ENCODE measurements around the gene TUBGCP5. TPM values are rescaled to one million over a fixed set of nuclear protein-coding genes. Genes with fewer than 3 reads are reported as not detected.

Gene TUBGCP5
- total RNA-seq, 1 experiment from 2014 or later, result 18.8 TPM

DNA sequence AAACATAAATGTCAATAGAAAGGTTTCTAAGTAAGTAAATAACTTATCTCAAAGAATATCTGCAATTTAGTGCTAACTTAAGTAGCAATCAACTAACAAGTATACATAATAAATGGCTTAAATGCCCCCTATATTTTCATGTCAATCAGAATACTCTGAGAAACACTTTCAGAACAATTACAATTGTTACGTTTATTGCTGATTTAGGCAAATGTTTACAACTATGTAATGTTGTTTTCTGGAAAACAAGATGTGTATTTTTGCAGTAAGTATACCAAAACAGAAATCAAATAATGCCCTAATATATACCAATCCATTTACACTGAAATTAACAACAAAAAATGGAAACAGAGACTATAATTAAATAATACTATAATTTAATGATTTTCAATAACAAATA is 13.2 kb downstream of the TUBGCP5 start:
- POLR2A ChIA-PET, result no interaction called here
- Mint-ChIP-seq H3K9me3 (no peaks in the 10 kb centered on the region), H3K4me1 (no peaks in the 10 kb centered on the region), H3K27me3 (ENCODE audit: low read depth) (no peaks in the 10 kb centered on the region), H3K36me3 (peaks cover 51% of the 10 kb centered on the region), H3K4me3 (no peak overlapping the region), H3K27ac (no peak overlapping the region)
- TF ChIP-seq ZNF263 (CRISPR knock-in tag; IDR thresholded peaks at IDR 0.05; ENCODE audit: low read depth), result no peak
- TF ChIP-seq SMAD4 (CRISPR knock-in tag; IDR thresholded peaks at IDR 0.05), result no peak
- TF ChIP-seq ERG (CRISPR knock-in tag; IDR thresholded peaks at IDR 0.05), result no peak
- TF ChIP-seq ZNF423 (CRISPR knock-in tag; IDR thresholded peaks at IDR 0.05), result no peak
- no peak for TF ChIP-seq ZNF416 (CRISPR knock-in tag; IDR thresholded peaks at IDR 0.05)
- TF ChIP-seq JUN (CRISPR knock-in tag; IDR thresholded peaks at IDR 0.05), result no peak
- TF ChIP-seq SP1 (CRISPR knock-in tag; conservative IDR thresholded peaks at IDR 0.05), result no peak
- TF ChIP-seq, protein P1, sequence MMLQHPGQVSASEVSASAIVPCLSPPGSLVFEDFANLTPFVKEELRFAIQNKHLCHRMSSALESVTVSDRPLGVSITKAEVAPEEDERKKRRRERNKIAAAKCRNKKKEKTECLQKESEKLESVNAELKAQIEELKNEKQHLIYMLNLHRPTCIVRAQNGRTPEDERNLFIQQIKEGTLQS (CRISPR knock-in tag; conservative IDR thresholded peaks at IDR 0.05), result no peak
- no peak for TF ChIP-seq ZNF219 (CRISPR knock-in tag; IDR thresholded peaks at IDR 0.05; ENCODE audit: borderline replicate concordance)
- TF ChIP-seq TEAD1 (CRISPR knock-in tag; IDR thresholded peaks at IDR 0.05), result no peak
- TF ChIP-seq ZNF232 (CRISPR knock-in tag; IDR thresholded peaks at IDR 0.05), result no peak
- ATAC-seq, result no peak
- DNase-seq (ENCODE audit: low spot score), result no peak
- CTCF ChIA-PET, result no interaction called here

- POLR2A ChIA-PET, result no interaction called here
- H3K27ac Mint-ChIP-seq, result no peak overlapping the region
- no peaks in the 10 kb centered on the region for H3K4me1 Mint-ChIP-seq
- H3K9me3 Mint-ChIP-seq, result no peaks in the 10 kb centered on the region
- DNase-seq (ENCODE audit: low spot score), result no peak
- ATAC-seq, result no peak
- H3K27me3 Mint-ChIP-seq (ENCODE audit: low read depth), result no peaks in the 10 kb centered on the region
- CTCF ChIA-PET, result interaction anchor here (2.0 kb wide), 1 partner anchor 14 kb away, joined by 6 read pairs; no protein-coding TSS in a partner anchor
- TF ChIP-seq PRDM15 (CRISPR knock-in tag; IDR thresholded peaks at IDR 0.05) (no peak), STAT6 (CRISPR knock-in tag; conservative IDR thresholded peaks at IDR 0.05; ENCODE audit: low read depth) (no peak), KAT7 (CRISPR knock-in tag; IDR thresholded peaks at IDR 0.05; ENCODE audit: borderline replicate concordance) (no peak), GTF2I (CRISPR knock-in tag; conservative IDR thresholded peaks at IDR 0.05) (no peak), MXD4 (CRISPR knock-in tag; IDR thresholded peaks at IDR 0.05; ENCODE audit: borderline replicate concordance) (no peak), FOXP4 (CRISPR knock-in tag; IDR thresholded peaks at IDR 0.05) (no peak), HMGA2 (CRISPR knock-in tag; IDR thresholded peaks at IDR 0.05) (no peak)
- peaks cover 61% of the 10 kb centered on the region for H3K36me3 Mint-ChIP-seq
- H3K4me3 Mint-ChIP-seq, result no peak overlapping the region
Measured at GRCh38 chr15:23022156-23022555, 17.2 kb downstream of the TUBGCP5 start.

Data from WTC11 (cell line).